Left lung (tissue), 10 donors: Measurements from ENCODE around the gene AMN1. TPM values are rescaled to one million over a fixed set of nuclear protein-coding genes. Genes with fewer than 3 reads are reported as not detected.
"Not testable (repeated sequence)": the region's sequence is repeated elsewhere in the genome, so short reads cannot be mapped to it uniquely, and the experiment has no call there.

ENCODE experiments used
- ATAC-seq: fragments of 200-7000 bp; cut with Tn5 transposase; one replicate; pipeline ENCODE4 v1.9.1; 2020; ENCODE audit warnings: moderate library complexity
- DNase-seq, 4 donors: peaks; one replicate each; pipeline ENCODE4 v3.0.0-alpha.2; 2013 to 2020
- H3K27ac ChIP-seq, 2 donors: fragments of 200-600 bp; sonication (generic) in 1 of 2; one replicate each; pipeline versions ENCODE4 v1.5.0 to v1.8.0; 2020 to 2021
- H3K27me3 ChIP-seq, 2 donors: fragments of 200-600 bp; sonication (generic) in 1 of 2; one replicate each; pipeline versions ENCODE4 v1.5.0 to v1.8.0; 2020 to 2021
- H3K36me3 ChIP-seq, 2 donors: fragments of 200-600 bp; sonication (generic) in 1 of 2; one replicate each; pipeline versions ENCODE4 v1.5.0 to v1.8.0; 2020 to 2021
- H3K4me1 ChIP-seq, 2 donors: fragments of 200-600 bp; one replicate each; pipeline ENCODE4 v1.8.0; 2021
- H3K4me3 ChIP-seq, 2 donors: fragments of 200-600 bp; sonication (generic) in 1 of 2; one replicate each; pipeline versions ENCODE4 v1.5.0 to v1.8.0; 2020 to 2021; ENCODE audit warnings: mild to moderate bottlenecking in 1 of 2
- H3K9me3 ChIP-seq, 2 donors: fragments of 200-600 bp; sonication (generic) in 1 of 2; one replicate each; pipeline versions ENCODE4 v1.5.0 to v1.8.0; 2020 to 2021
- intact Hi-C, 2 donors: fragments of 100-400 bp; cut with DNase I; formaldehyde crosslinking; loops; one replicate each; pipeline versions ENCODE4 v1.11.2 to v1.14.2; 2022
- polyA plus RNA-seq, 6 donors: library from polyadenylated mRNA; unstranded; fragments of 120-200 nt; gene quantifications; one replicate each; pipeline ENCODE4 v1.2.1, GENCODE V29; 2013; ENCODE audit not compliant: insufficient read length in 6 of 6
- total RNA-seq, 2 donors: library from RNA; stranded (reverse); fragmentation: NEBNext Ultra II Directional; extraction: Animal tissue kit (Norgen Biotek cat#: 25700); gene quantifications; one replicate each; pipeline ENCODE4 v1.2.1, GENCODE V29; 2021
- TF ChIP-seq, protein P1 (sequence below), 2 donors: fragments of 200-600 bp; sonication (generic) in 1 of 2; IDR thresholded peaks; one replicate each; pipeline versions ENCODE4 v1.5.0 to v1.8.0; 2021; ENCODE audit warnings: antibody characterized with exemption in 2 of 2
- donor health status: DM: no; HTN: yes; CAD: no.
- donor health status: DM: no; HTN: no; CAD: no.

Gene AMN1
- total and polyA plus RNA-seq, 8 donors = 6.6 to 19.7 (median 17.3) TPM

GRCh38 chr12:31745242-31745641, 16.4 kb upstream of the AMN1 start:
- Histone ChIP-seq H3K27me3 (no peaks in the 10 kb centered on the region), H3K4me3 (no peak overlapping the region), H3K9me3 (peaks cover 0 to 5% of the 10 kb centered on the region in 2 donors), H3K36me3 (no peaks in the 10 kb centered on the region), H3K4me1 (peaks cover 20 to 83% of the 10 kb centered on the region in 2 donors), H3K27ac (peak overlapping the region in 1 of 2 donors; percentile 90)
- TF ChIP-seq, protein P1, sequence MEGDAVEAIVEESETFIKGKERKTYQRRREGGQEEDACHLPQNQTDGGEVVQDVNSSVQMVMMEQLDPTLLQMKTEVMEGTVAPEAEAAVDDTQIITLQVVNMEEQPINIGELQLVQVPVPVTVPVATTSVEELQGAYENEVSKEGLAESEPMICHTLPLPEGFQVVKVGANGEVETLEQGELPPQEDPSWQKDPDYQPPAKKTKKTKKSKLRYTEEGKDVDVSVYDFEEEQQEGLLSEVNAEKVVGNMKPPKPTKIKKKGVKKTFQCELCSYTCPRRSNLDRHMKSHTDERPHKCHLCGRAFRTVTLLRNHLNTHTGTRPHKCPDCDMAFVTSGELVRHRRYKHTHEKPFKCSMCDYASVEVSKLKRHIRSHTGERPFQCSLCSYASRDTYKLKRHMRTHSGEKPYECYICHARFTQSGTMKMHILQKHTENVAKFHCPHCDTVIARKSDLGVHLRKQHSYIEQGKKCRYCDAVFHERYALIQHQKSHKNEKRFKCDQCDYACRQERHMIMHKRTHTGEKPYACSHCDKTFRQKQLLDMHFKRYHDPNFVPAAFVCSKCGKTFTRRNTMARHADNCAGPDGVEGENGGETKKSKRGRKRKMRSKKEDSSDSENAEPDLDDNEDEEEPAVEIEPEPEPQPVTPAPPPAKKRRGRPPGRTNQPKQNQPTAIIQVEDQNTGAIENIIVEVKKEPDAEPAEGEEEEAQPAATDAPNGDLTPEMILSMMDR (IDR thresholded peaks at IDR 0.05) = no peak
- intact Hi-C loops = no loop called here
- no peak for ATAC-seq
- no peak for DNase-seq

DNA sequence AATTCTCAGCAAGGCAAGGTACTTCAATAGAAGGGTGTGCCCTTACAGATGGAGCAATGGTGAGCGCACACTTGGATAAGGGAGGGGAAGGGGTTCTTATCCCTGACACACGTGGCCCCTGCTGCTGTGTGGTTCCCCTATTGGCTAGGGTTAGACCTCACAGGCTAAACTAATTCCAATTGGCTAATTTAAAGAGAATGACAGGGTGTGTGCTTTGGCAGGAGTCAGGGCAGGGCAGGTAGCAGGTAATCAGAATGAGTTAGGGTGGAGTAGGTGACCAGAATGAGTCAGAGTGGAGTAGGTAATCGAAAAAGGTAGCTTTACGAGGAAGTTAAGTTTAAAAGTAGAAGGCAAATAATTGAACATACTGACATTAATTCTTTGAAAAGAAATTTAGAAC, 15.5 kb upstream of the AMN1 start:
- H3K9me3 ChIP-seq, H3K4me3 ChIP-seq, intact Hi-C loops, ATAC-seq, H3K27me3 ChIP-seq, DNase-seq, H3K36me3 ChIP-seq: not testable (repeated sequence)
- peaks cover 20 to 74% of the 10 kb centered on the region in 2 donors for H3K4me1 ChIP-seq
- H3K27ac ChIP-seq = peak overlapping the region in 1 of 2 donors; percentile 59

DNA sequence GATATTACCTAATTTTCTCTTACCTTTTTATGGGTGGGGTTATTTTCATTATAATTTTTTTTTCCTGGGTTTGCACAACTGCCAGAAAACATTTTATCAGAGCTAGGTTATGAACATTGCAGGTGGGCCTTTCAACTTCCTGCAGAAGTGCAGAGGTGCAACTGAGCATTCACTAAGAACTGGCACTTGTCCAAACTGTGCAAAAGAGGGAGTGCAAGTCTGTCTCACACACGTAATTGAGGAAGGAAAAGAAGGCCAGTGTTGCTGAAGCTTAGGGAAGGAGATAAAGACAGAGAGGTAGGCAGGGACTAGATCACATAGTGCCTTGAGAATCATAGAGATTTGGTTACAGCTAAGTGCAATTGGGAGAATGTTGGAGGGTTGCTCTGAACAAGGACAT, 14.1 kb upstream of the AMN1 start:
- Histone ChIP-seq H3K4me3 (no peak overlapping the region), H3K27ac (peak overlapping the region in 1 of 2 donors; percentile 59), H3K4me1 (peaks cover 16 to 67% of the 10 kb centered on the region in 2 donors), H3K9me3 (no peaks in the 10 kb centered on the region), H3K27me3 (no peaks in the 10 kb centered on the region), H3K36me3 (no peaks in the 10 kb centered on the region)
- intact Hi-C loops = no loop called here
- TF ChIP-seq, protein P1 (IDR thresholded peaks at IDR 0.05) = no peak
- ATAC-seq (no peak), DNase-seq (no peak)

DNA sequence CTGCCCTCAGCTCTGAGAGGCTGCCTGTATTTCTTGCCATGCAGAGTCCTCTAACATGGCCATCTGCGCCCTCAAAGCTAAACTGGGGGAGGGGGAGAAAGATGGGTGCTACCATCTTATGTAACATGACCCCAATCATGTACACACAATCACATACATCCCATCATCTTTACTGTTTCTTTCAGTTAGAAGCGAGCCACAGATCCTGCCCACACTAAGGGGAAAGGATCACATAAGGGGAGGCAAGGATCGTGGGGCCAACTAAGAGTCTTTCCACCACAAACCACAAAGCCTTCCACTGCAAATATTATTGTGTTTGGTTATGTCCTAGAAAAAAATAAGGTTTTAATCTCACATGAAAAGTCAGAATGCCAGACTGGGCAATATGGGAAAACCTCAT, 11.8 kb upstream of the AMN1 start:
- intact Hi-C loops = no loop called here
- Histone ChIP-seq H3K36me3 (no peaks in the 10 kb centered on the region), H3K27ac (no peak overlapping the region), H3K4me1 (peaks cover 0 to 50% of the 10 kb centered on the region in 2 donors), H3K9me3 (no peaks in the 10 kb centered on the region), H3K27me3 (no peaks in the 10 kb centered on the region), H3K4me3 (no peak overlapping the region)
- DNase-seq = no peak
- TF ChIP-seq, protein P1 (IDR thresholded peaks at IDR 0.05) = no peak
- no peak for ATAC-seq

GRCh38 chr12:31737763-31738162, 8.9 kb upstream of the AMN1 start:
- intact Hi-C loops = no loop called here
- TF ChIP-seq, protein P1 (IDR thresholded peaks at IDR 0.05) = no peak
- Histone ChIP-seq H3K4me3 (no peak overlapping the region), H3K9me3 (no peaks in the 10 kb centered on the region), H3K27ac (no peak overlapping the region), H3K27me3 (no peaks in the 10 kb centered on the region), H3K4me1 (peaks cover 0 to 39% of the 10 kb centered on the region in 2 donors), H3K36me3 (no peaks in the 10 kb centered on the region)
- DNase-seq (no peak), ATAC-seq (no peak)

DNA sequence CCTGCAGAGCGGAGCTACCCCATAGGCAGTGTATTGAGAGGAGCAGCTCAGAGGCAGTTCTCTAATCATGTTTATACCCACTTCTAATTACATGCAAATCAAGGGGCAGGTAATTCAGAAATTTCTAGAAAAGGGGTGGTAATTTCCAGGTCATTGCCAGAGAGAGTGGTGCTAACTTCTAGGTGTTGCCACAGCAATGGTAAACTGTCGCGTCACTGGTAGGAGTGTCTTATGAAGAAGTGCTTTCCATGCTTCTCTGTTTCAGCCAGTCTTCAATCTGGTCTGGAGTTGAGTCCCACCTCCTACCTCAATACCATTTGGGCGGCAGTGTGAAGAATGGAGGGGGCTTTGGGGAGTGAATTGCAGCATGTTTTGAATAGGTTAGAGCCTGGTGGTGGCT, 8.5 kb upstream of the AMN1 start:
- H3K27me3 ChIP-seq = no peaks in the 10 kb centered on the region
- ATAC-seq = no peak
- no peak for DNase-seq
- H3K36me3 ChIP-seq = no peaks in the 10 kb centered on the region
- TF ChIP-seq, protein P1 (IDR thresholded peaks at IDR 0.05) = no peak
- no peak overlapping the region for H3K27ac ChIP-seq
- H3K9me3 ChIP-seq = no peaks in the 10 kb centered on the region
- H3K4me1 ChIP-seq = peaks cover 0 to 40% of the 10 kb centered on the region in 2 donors
- no peak overlapping the region for H3K4me3 ChIP-seq
- intact Hi-C loops = no loop called here
